Large intestine (tissue), 12 donors: Measurements from ENCODE around the gene MIGA1. TPM values are rescaled to one million over a fixed set of nuclear protein-coding genes. Genes with fewer than 3 reads are reported as not detected.
"Not testable (repeated sequence)": the region's sequence is repeated elsewhere in the genome, so short reads cannot be mapped to it uniquely, and the experiment has no call there.

Experiments used
- DNase-seq, 2 donors: peaks; one replicate each; pipeline versions ENCODE4 v3.0.0 to v3.0.0-alpha.2; 2013
- H3K27ac ChIP-seq: one replicate; pipeline ENCODE4 v1.5.1; 2013; ENCODE audit warnings: low read length
- H3K27me3 ChIP-seq: 2 replicates; pipeline ENCODE4 v1.6.1; 2013; ENCODE audit warnings: low read length; ENCODE audit not compliant: control insufficient read depth, insufficient read depth
- H3K36me3 ChIP-seq: 2 replicates; pipeline ENCODE4 v1.6.1; 2013; ENCODE audit warnings: low read length; ENCODE audit not compliant: control insufficient read depth, insufficient read depth
- H3K4me1 ChIP-seq: one replicate; pipeline ENCODE4 v1.6.1; 2013; ENCODE audit warnings: low read length; ENCODE audit not compliant: control insufficient read depth, insufficient read depth
- H3K4me3 ChIP-seq: one replicate; pipeline ENCODE4 v1.5.1; 2013; ENCODE audit warnings: low read length
- H3K9me3 ChIP-seq: one replicate; pipeline ENCODE4 v1.6.1; 2013; ENCODE audit warnings: mild to moderate bottlenecking, low read depth, low read length, moderate library complexity; ENCODE audit not compliant: control insufficient read depth
- whole genome bisulfite sequencing: methylation state at CpG from one replicate; pipeline ENCODE4 v1.1.5; 2013; ENCODE audit warnings: low lambda C conversion rate; ENCODE audit not compliant: insufficient coverage; 5-methylcytosine and 5-hydroxymethylcytosine counted together
- long read RNA-seq, 11 donors: transcript quantifications; one replicate each; lab custom pipeline, GENCODE V29; 2026
- polyA plus RNA-seq: library from polyadenylated mRNA; unstranded; fragments of 120-200 nt; gene quantifications from one replicate; pipeline ENCODE4 v1.2.1, GENCODE V29; 2013

MIGA1 gene
- 18.4 TPM for polyA plus RNA-seq
- long read RNA-seq, donor 1 = 0 reads
- long read RNA-seq, donor 2, full-length matches to known transcripts = 3 of 16 reads
- long read RNA-seq, donor 2, partial matches to known transcripts = 13 of 16 reads
- long read RNA-seq, donor 2, other reads (novel, unspliced or antisense) = 0 of 16 reads
- long read RNA-seq, donor 3 = 0 reads
- long read RNA-seq, donor 4 = 0 reads
- long read RNA-seq, donor 5 = 0 reads
- long read RNA-seq, donor 6, full-length matches to known transcripts = 3 of 3 reads
- long read RNA-seq, donor 6, partial matches to known transcripts = 0 of 3 reads
- long read RNA-seq, donor 6, other reads (novel, unspliced or antisense) = 0 of 3 reads
- long read RNA-seq, donor 7 = 0 reads
- long read RNA-seq, donor 8, full-length matches to known transcripts = 1 of 1 reads
- long read RNA-seq, donor 8, partial matches to known transcripts = 0 of 1 reads
- long read RNA-seq, donor 8, other reads (novel, unspliced or antisense) = 0 of 1 reads
- long read RNA-seq, donor 9 = 0 reads
- long read RNA-seq, donor 10, full-length matches to known transcripts = 2 of 2 reads
- long read RNA-seq, donor 10, partial matches to known transcripts = 0 of 2 reads
- long read RNA-seq, donor 10, other reads (novel, unspliced or antisense) = 0 of 2 reads
- long read RNA-seq, donor 11, full-length matches to known transcripts = 1 of 1 reads
- long read RNA-seq, donor 11, partial matches to known transcripts = 0 of 1 reads
- long read RNA-seq, donor 11, other reads (novel, unspliced or antisense) = 0 of 1 reads

DNA sequence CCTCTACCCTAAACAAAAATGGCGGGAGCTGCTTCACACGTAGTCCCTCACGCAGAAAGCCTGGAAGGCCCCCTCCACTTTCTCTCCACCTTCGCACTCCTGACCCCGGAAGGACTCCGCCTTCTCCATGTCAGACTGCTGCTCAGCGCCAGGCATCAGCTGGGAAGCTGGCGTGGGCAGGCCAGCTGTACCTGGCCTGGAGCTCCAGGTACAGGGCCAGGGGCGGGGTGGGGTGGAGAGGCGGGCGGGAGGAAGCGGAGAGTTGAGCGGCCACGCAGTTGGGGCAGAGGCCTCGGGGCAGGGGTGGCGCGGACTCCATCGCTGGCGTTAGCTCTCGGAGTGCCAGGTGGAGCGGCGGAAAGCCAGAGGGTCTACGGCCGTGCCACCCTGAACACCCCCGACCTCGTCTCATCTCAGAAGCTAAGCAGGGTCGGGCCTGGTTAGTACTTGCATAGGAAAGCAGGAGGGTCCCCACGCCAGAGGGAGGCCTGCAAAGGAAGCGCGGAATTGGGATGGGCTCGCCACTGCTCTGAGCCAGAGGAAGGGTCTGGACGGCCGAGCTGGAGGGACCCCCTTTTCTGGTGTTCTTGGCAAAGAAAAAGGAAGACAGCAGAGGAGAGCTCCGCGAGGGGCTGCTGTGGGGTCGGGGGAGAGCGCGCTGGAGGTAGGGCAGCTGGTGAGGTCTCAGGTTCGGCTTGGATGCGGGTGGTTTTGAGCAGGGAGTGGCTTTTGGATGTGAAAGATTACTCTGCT is at the start of gene MIGA1:
Gene MIGA1, plus strand, starts transcription at position 121 of the 753 bp plus-strand sequence. CDS start 3,604 bp downstream, outside the sequence.
- H3K4me1 ChIP-seq = no peaks in the 10 kb centered on the region
- DNase-seq = peak; percentile 92 to 95
- H3K27me3 ChIP-seq = no peaks in the 10 kb centered on the region
- H3K4me3 ChIP-seq = peak within 1 kb of the TSS; percentile 93
- no CpG with 5 or more reads among the region's 40 CpGs for WGBS
- H3K27ac ChIP-seq = peak within 1 kb of the TSS; percentile 25
- no peaks in the 10 kb centered on the region for H3K9me3 ChIP-seq
- peaks cover 10% of the 10 kb centered on the region for H3K36me3 ChIP-seq

DNA sequence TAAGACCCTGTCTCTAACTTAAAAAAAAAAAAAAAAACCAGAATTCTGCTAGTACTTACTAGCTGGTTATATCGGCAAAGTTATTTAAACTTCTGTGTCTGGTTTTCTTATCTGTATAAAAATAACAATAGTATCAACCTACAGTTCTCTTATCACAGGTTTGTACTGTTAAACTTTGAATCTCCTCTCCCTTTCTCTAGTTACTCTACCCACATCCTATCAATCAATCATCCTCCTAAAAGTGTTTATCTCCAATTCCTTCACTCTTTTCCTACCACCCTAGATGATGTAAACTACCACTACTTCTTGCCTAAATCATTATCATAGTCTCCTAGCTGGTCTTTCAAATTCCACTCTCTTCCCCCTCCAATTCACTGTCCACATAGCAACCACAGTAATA is 47.4 kb upstream of the MIGA1 start:
- 100% methylated on average over 1 of the region's 1 CpG for WGBS
- Histone ChIP-seq H3K27ac (no peak overlapping the region), H3K36me3 (peaks cover 23% of the 10 kb centered on the region), H3K27me3 (no peaks in the 10 kb centered on the region), H3K9me3 (no peaks in the 10 kb centered on the region), H3K4me1 (no peaks in the 10 kb centered on the region), H3K4me3 (no peak overlapping the region)
- no peak for DNase-seq

GRCh38 chr1:77739235-77739634 is 40.2 kb upstream of the MIGA1 start:
- no CpG with 5 or more reads among the region's 1 CpG for WGBS

GRCh38 chr1:77741316-77741715 is 38.1 kb upstream of the MIGA1 start:
- no peaks in the 10 kb centered on the region for H3K9me3 ChIP-seq
- no peak for DNase-seq
- H3K36me3 ChIP-seq = peaks cover 18% of the 10 kb centered on the region
- H3K27ac ChIP-seq = no peak overlapping the region
- 100% methylated on average over 1 of the region's 1 CpG for WGBS
- no peaks in the 10 kb centered on the region for H3K4me1 ChIP-seq
- no peak overlapping the region for H3K4me3 ChIP-seq
- no peaks in the 10 kb centered on the region for H3K27me3 ChIP-seq

More at GRCh38 chr1:77739235-77739634, 40.2 kb upstream of the MIGA1 start:
- Histone ChIP-seq H3K27ac (no peak overlapping the region), H3K36me3 (peaks cover 21% of the 10 kb centered on the region), H3K27me3 (no peaks in the 10 kb centered on the region), H3K9me3 (no peaks in the 10 kb centered on the region), H3K4me3 (no peak overlapping the region), H3K4me1 (no peaks in the 10 kb centered on the region)
- no peak for DNase-seq

DNA sequence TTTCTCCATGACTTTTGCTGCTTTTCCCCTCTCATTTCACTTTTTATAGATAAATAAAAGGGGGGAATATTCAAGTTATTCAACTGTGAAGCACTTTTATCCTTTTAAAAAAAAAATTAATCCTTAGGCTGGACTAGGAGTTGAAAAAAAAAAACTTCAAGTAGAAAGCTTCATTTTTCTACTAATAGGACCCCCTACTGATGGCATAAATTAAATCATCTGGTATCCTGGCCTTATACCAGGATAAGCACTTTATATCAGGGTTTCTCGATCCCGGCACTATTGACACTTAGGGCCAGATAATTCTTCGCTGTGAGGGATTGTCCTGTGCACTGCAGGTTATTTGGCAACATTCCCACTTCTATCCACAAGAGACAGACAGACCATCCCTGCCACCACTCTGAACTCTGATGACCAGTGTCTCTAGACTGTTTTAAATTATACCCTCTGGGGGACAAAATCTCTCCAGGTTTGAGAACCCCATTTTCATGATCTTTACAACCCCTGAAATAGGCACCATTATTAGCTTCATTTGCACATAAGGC is 37.4 kb upstream of the MIGA1 start:
- no CpG with 5 or more reads among the region's 3 CpGs for WGBS
- Histone ChIP-seq H3K36me3 (peaks cover 18% of the 10 kb centered on the region), H3K27me3 (no peaks in the 10 kb centered on the region), H3K4me3 (no peak overlapping the region), H3K9me3 (no peaks in the 10 kb centered on the region), H3K4me1 (no peaks in the 10 kb centered on the region), H3K27ac (no peak overlapping the region)
- DNase-seq = no peak

DNA sequence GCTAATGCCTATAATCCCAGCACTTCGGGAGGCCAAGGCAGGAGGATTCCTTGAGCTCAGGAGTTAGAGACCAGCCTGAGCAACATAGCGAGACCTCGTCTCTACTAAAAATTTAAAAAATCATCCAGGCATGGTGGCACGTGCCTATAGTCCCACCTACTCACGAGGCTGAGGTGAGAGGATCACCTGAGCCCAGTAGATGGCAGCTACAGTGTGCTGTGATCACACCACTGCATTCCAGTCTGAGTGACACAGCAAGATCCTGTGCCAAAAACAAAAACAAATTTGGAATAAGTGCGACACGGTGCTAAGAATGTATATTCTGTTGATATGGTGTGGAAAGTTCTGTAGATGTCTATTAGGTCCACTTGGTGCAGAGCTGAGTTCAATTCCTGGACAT is 34.9 kb upstream of the MIGA1 start:
- no peak overlapping the region for H3K4me3 ChIP-seq
- no peaks in the 10 kb centered on the region for H3K27me3 ChIP-seq
- peaks cover 11% of the 10 kb centered on the region for H3K36me3 ChIP-seq
- WGBS = no CpG with 5 or more reads among the region's 7 CpGs
- no peak overlapping the region for H3K27ac ChIP-seq
- H3K9me3 ChIP-seq = no peaks in the 10 kb centered on the region
- DNase-seq = no peak
- H3K4me1 ChIP-seq = no peaks in the 10 kb centered on the region

- not testable (repeated sequence) for H3K27ac ChIP-seq, H3K4me3 ChIP-seq, H3K36me3 ChIP-seq, H3K4me1 ChIP-seq, H3K9me3 ChIP-seq, DNase-seq, H3K27me3 ChIP-seq
- 83% methylated on average over 1 of the region's 4 CpGs for WGBS
Measured at GRCh38 chr1:77749489-77749888, 30.0 kb upstream of the MIGA1 start.

GRCh38 chr1:77756052-77756754 is 23.2 kb upstream of the MIGA1 start:
- Histone ChIP-seq H3K27ac (no peak overlapping the region), H3K9me3 (no peaks in the 10 kb centered on the region), H3K27me3 (no peaks in the 10 kb centered on the region), H3K4me1 (no peaks in the 10 kb centered on the region), H3K36me3 (no peaks in the 10 kb centered on the region), H3K4me3 (no peak overlapping the region)
- no peak for DNase-seq
- no CpG with 5 or more reads among the region's 1 CpG for WGBS

GRCh38 chr1:77757066-77757584 is 22.3 kb upstream of the MIGA1 start:
- H3K36me3 ChIP-seq = no peaks in the 10 kb centered on the region
- H3K9me3 ChIP-seq = no peaks in the 10 kb centered on the region
- H3K27me3 ChIP-seq = no peaks in the 10 kb centered on the region
- H3K27ac ChIP-seq = no peak overlapping the region
- H3K4me1 ChIP-seq = no peaks in the 10 kb centered on the region
- DNase-seq = no peak
- no peak overlapping the region for H3K4me3 ChIP-seq
- 67% methylated on average over 1 of the region's 1 CpG for WGBS
